GM12875 (cell line): ENCODE measurements around the gene ZNF532.
"Not testable (repeated sequence)": the region's sequence is repeated elsewhere in the genome, so short reads cannot be mapped to it uniquely, and the experiment has no call there.

Experiments used
- H3K4me3 ChIP-seq: one replicate; pipeline ENCODE4 v1.5.1; 2011; ENCODE audit warnings: low read depth, low read length, control low read depth
- CTCF ChIP-seq: IDR thresholded peaks from 2 replicates; pipeline ENCODE4 v1.5.1; 2011; ENCODE audit warnings: low read depth, mild to moderate bottlenecking, control low read depth, inconsistent platforms, low read length, moderate library complexity, borderline replicate concordance; ENCODE audit not compliant: insufficient read depth

Gene ZNF532

DNA sequence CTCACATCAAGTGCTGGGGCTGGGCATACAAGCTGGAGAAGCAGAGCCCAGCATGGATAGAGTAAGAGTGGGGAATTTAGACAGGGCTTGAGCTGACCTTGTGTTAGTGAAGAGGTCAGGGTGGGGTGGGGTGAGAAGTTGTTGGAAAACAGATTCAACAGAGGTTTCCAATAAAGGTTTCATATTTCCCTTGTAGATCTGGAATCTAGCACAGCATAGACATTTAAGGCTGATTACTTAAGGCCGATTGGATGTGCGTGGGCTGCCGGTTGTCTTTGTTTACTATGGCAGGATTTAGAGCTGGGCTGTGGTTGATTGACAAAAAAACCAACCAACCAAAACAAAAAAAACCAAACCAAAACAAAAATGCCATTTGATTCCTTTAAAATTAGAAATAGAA, 160.2 kb downstream of the ZNF532 start:
- no peak for TF ChIP-seq CTCF

GRCh38 chr18:59025532-59025931, 160.9 kb downstream of the ZNF532 start:
- H3K4me3 ChIP-seq, result not testable (repeated sequence)

More for the DNA sequence above, 160.2 kb downstream of the ZNF532 start:
- H3K4me3 ChIP-seq, result no peak overlapping the region

DNA sequence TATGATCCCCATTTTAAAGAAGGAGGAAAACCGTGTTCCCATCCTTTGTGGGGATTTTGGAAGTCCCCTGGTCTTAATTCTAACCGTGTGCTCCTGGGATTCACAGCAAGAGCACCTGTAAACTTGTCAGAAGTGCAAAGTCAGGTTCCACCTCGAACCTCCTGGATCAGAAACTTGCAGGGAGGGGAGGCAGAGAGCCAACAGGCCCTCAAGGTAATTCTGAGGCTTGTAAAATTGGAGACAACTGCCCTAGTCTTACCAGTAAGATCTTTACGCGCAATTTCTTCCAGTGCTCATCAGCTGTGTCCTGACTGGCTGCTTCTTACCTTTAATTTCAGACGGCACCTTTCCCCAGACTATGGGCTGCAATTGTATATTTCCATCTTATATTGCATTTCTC, 161.7 kb downstream of the ZNF532 start:
- no peak overlapping the region for H3K4me3 ChIP-seq
- no peak for TF ChIP-seq CTCF

- no peak for TF ChIP-seq CTCF
- no peak overlapping the region for H3K4me3 ChIP-seq
Observed at GRCh38 chr18:59026831-59027410, 162.2 kb downstream of the ZNF532 start.

DNA sequence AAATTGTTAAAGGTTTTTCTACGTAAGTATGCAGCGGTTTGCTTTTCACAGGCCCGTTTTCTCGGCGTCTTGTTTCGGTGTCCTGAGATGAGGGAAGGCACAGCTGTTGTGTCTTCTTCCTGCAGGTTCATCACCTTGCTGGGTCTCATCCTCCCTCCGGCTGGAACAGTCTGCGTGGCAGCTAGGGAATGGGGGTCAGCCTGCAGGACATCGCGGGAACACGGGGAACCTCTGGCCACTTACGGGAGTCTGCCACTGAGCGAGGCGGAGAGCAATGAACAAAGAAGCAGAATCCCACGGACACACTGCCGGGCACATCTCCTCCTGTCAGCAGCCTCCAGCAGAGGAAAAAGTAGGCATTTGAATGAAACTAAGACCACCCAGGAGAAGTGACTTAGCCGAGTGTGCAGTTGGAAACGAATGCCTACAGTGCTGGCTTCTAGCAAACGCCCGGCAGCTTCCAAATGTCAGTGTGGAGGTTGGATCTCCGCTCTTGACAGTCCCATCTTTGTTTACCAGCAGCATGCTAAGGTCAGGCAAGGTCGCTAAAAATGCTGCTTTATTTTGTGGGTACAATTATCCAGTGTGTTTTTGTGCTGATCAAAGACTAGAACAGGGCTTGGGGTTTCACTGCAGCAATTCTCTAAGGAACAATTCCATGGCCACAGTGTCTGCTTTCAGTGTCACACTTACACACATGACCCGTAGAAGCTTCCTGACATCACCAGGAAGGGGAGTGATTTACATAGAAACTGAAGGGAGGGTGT, 165.2 kb downstream of the ZNF532 start:
- TF ChIP-seq CTCF, result no peak
- no peak overlapping the region for H3K4me3 ChIP-seq

DNA sequence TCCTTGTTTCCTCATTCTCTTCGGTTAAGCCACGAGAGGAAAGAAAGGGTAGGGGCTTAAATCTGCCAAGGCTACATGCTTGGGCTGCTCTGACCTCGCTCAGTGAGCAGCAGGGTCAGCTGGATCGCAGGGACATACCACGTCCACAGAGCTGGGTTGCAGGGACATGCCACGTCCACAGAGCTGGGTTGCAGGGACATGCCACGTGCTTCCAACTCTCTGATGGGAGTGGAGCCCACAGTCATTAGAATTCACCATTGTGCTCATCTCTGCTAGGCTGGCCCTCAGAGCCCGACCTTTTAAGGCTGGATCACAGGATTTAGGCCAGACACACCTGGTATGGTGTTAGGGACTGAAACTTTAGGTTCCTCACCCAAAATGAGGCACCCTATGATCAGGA, 167.6 kb downstream of the ZNF532 start:
- no peak overlapping the region for H3K4me3 ChIP-seq
- TF ChIP-seq CTCF, result no peak

- no peak overlapping the region for H3K4me3 ChIP-seq
- TF ChIP-seq CTCF, result no peak
Observed at GRCh38 chr18:59033359-59033758, 168.7 kb downstream of the ZNF532 start.
